ENCODE data around the gene TCN2. TPM values are rescaled to one million over a fixed set of nuclear protein-coding genes. Genes with fewer than 3 reads are reported as not detected.
"Not testable (repeated sequence)": the region's sequence is repeated elsewhere in the genome, so short reads cannot be mapped to it uniquely, and the experiment has no call there.

TCN2 gene
- total RNA-seq, 1 donor from 2014 or later = 14.5 TPM

- DNase-seq (ENCODE audit: extremely low spot score, unreplicated experiment) = no peak
- Mint-ChIP-seq H3K9me3 (no peaks in the 10 kb centered on the region), H3K27me3 (no peaks in the 10 kb centered on the region), H3K36me3 (peaks cover 3% of the 10 kb centered on the region), H3K4me3 (no peak overlapping the region), H3K4me1 (ENCODE audit: unreplicated experiment) (peaks cover 9% of the 10 kb centered on the region), H3K27ac (no peak overlapping the region)
- TF ChIP-seq CTCF (conservative IDR thresholded peaks at IDR 0.05) = no peak
Observed at GRCh38 chr22:30612789-30613188, 5.8 kb downstream of the TCN2 start.

- Mint-ChIP-seq H3K36me3 (peaks cover 3% of the 10 kb centered on the region), H3K4me1 (ENCODE audit: unreplicated experiment) (peaks cover 2% of the 10 kb centered on the region), H3K27me3 (no peaks in the 10 kb centered on the region), H3K9me3 (no peaks in the 10 kb centered on the region), H3K27ac (no peak overlapping the region), H3K4me3 (no peak overlapping the region)
- TF ChIP-seq CTCF (conservative IDR thresholded peaks at IDR 0.05) = no peak
- DNase-seq (ENCODE audit: extremely low spot score, unreplicated experiment) = no peak
Observed at GRCh38 chr22:30614268-30614667, 7.3 kb downstream of the TCN2 start.

- Mint-ChIP-seq H3K4me1 (ENCODE audit: unreplicated experiment) (no peaks in the 10 kb centered on the region), H3K9me3 (no peaks in the 10 kb centered on the region), H3K27ac (no peak overlapping the region), H3K4me3 (no peak overlapping the region), H3K27me3 (no peaks in the 10 kb centered on the region), H3K36me3 (peaks cover 3% of the 10 kb centered on the region)
- no peak for DNase-seq (ENCODE audit: extremely low spot score, unreplicated experiment)
- TF ChIP-seq CTCF (conservative IDR thresholded peaks at IDR 0.05) = no peak
Observed at GRCh38 chr22:30614879-30615278, 7.9 kb downstream of the TCN2 start.

GRCh38 chr22:30615543-30615954, 8.6 kb downstream of the TCN2 start:
- H3K4me3 Mint-ChIP-seq = no peak overlapping the region
- H3K36me3 Mint-ChIP-seq = peaks cover 3% of the 10 kb centered on the region
- no peak overlapping the region for H3K27ac Mint-ChIP-seq
- TF ChIP-seq CTCF (conservative IDR thresholded peaks at IDR 0.05) = no peak
- H3K9me3 Mint-ChIP-seq = no peaks in the 10 kb centered on the region
- no peak for DNase-seq (ENCODE audit: extremely low spot score, unreplicated experiment)
- no peaks in the 10 kb centered on the region for H3K4me1 Mint-ChIP-seq (ENCODE audit: unreplicated experiment)
- H3K27me3 Mint-ChIP-seq = no peaks in the 10 kb centered on the region

GRCh38 chr22:30617819-30618218, 10.8 kb downstream of the TCN2 start:
- Mint-ChIP-seq H3K9me3 (no peaks in the 10 kb centered on the region), H3K4me3 (no peak overlapping the region)
- no peak for TF ChIP-seq CTCF (conservative IDR thresholded peaks at IDR 0.05)

GRCh38 chr22:30619909-30620308, 12.9 kb downstream of the TCN2 start:
- not testable (repeated sequence) for H3K4me1 Mint-ChIP-seq (ENCODE audit: unreplicated experiment); H3K9me3 Mint-ChIP-seq; H3K27me3 Mint-ChIP-seq; DNase-seq (ENCODE audit: extremely low spot score, unreplicated experiment); H3K36me3 Mint-ChIP-seq; H3K27ac Mint-ChIP-seq; H3K4me3 Mint-ChIP-seq

More at GRCh38 chr22:30617819-30618218, 10.8 kb downstream of the TCN2 start:
- Mint-ChIP-seq H3K4me1 (ENCODE audit: unreplicated experiment) (no peaks in the 10 kb centered on the region), H3K27ac (no peak overlapping the region), H3K27me3 (no peaks in the 10 kb centered on the region), H3K36me3 (peaks cover 3% of the 10 kb centered on the region)
- no peak for DNase-seq (ENCODE audit: extremely low spot score, unreplicated experiment)
